Ovary (tissue), 9 donors: ENCODE data around the gene RAI14. TPM values are rescaled to one million over a fixed set of nuclear protein-coding genes. Genes with fewer than 3 reads are reported as not detected.

Source experiments
- DNase-seq, 5 donors: peaks; one replicate each; pipeline ENCODE4 v3.0.0-alpha.2; 2019 to 2020
- H3K27ac ChIP-seq, 2 donors: fragments of 200-600 bp; one replicate each; pipeline versions ENCODE4 v1.5.1 to v1.8.0; 2019 to 2022
- H3K27me3 ChIP-seq: fragments of 200-600 bp; one replicate; pipeline ENCODE4 v1.8.0; 2022
- H3K36me3 ChIP-seq: fragments of 200-600 bp; sonication (generic); one replicate; pipeline ENCODE4 v1.5.1; 2019
- H3K4me1 ChIP-seq: one replicate; pipeline ENCODE4 v1.8.1; 2013; ENCODE audit warnings: mild to moderate bottlenecking, moderate library complexity; ENCODE audit not compliant: insufficient read depth
- H3K4me3 ChIP-seq: fragments of 200-600 bp; sonication (generic); one replicate; pipeline ENCODE4 v1.5.1; 2017
- H3K9me3 ChIP-seq, 2 donors: fragments of 200-600 bp in 1 of 2; sonication (generic) in 1 of 2; one replicate each; pipeline versions ENCODE4 v1.5.1 to v1.8.1; 2013 to 2019; ENCODE audit warnings: mild to moderate bottlenecking in 1 of 2, moderate library complexity in 1 of 2
- CTCF ChIP-seq, 3 donors: fragments of 450-650 bp in 2 of 3; fragments of 200-600 bp in 1 of 3; IDR thresholded peaks; one replicate each; pipeline versions ENCODE4 v1.5.1 to v1.8.0; 2016 to 2022; ENCODE audit warnings: antibody characterized with exemption in 3 of 3, mild to moderate bottlenecking in 1 of 3
- EP300 ChIP-seq: sonication (generic); formaldehyde crosslinking; IDR thresholded peaks from one replicate; pipeline ENCODE4 v1.6.1; 2017; ENCODE audit warnings: antibody characterized with exemption
- POLR2A ChIP-seq: fragments of 450-650 bp; IDR thresholded peaks from one replicate; pipeline ENCODE4 v1.6.1; 2017; ENCODE audit warnings: antibody characterized with exemption, mild to moderate bottlenecking, moderate library complexity
- WGBS, 3 donors: extraction: QIAGEN DNeasy Blood & Tissue Kit in 1 of 3; methylation state at CpG; one replicate each; pipeline versions ENCODE4 v1.1.5 to v1.1.7; 2013 to 2017; 5-methylcytosine and 5-hydroxymethylcytosine counted together
- intact Hi-C, 4 donors: fragments of 100-400 bp; cut with DNase I; formaldehyde crosslinking; loops; one replicate each; pipeline versions ENCODE4 v1.11.0 to v1.15.1; 2022 to 2023
- polyA plus RNA-seq, 2 donors: library from polyadenylated mRNA; stranded (reverse); fragments of 200-250 nt in 1 of 2; fragments of 350-450 nt in 1 of 2; fragmentation: Illumina TruSeq in 1 of 2; extraction: RNeasy Lipid Tissue Mini Kit (QIAGEN cat#74804) in 1 of 2; gene quantifications; one replicate each; pipeline ENCODE4 v1.2.3, GENCODE V29; 2013 to 2014
- total RNA-seq, 7 donors: library from RNA; depleted of rRNA in 2 of 7; stranded (reverse); fragments of >200 nt in 2 of 7; fragmentation: NEBNext Ultra II Directional in 3 of 7; extraction: Animal tissue kit (Norgen Biotek cat#: 25700) in 3 of 7; gene quantifications; one replicate each; pipeline versions ENCODE4 v1.1.0 to v1.2.4, GENCODE V29; 2016 to 2023
- donor health status: DM: no; HTN: no; CAD: no; lungs with moderate emphysema.
- donor health status: DM: no; HTN: no; CAD: no.
- donor health status: Bipolar disorder and iron deficiency.
- donor health status: DM: yes; HTN: yes; CAD: no.
- donor health status: DM: no; HTN: no; CAD: no.
- donor health status: DM: yes; HTN: yes; CAD: no.

Gene RAI14
- total and polyA plus RNA-seq, 9 donors = 8.2 to 36.1 (median 25.9) TPM

- 31 to 43% (median 41%) methylated on average over 4 of the region's 4 CpGs for WGBS, 3 donors
- intact Hi-C loops = loop anchor here in 2 of 4 donors (10.0 kb wide), 1 partner anchor 177 kb away; the partner anchor contains the start of gene TTC23L (in 2 of the 2)
- no peak for TF ChIP-seq POLR2A
- TF ChIP-seq CTCF (IDR thresholded peaks at IDR 0.05) = no peak
- TF ChIP-seq EP300 = no peak
Observed at GRCh38 chr5:34657988-34658387, 1.9 kb downstream of the RAI14 start.

GRCh38 chr5:34659168-34659567 lies 3.0 kb downstream of the RAI14 start:
- intact Hi-C loops = loop anchor here in 2 of 4 donors (10.0 kb wide), 1 partner anchor 176 kb away; the partner anchor contains the start of gene TTC23L (in 2 of the 2)
- Histone ChIP-seq H3K27ac (no peak overlapping the region), H3K36me3 (no peaks in the 10 kb centered on the region), H3K4me1 (no peaks in the 10 kb centered on the region), H3K4me3 (no peak overlapping the region), H3K27me3 (no peaks in the 10 kb centered on the region), H3K9me3 (no peaks in the 10 kb centered on the region)
- DNase-seq = no peak
- WGBS, 3 donors = 96 to 99% (median 96%) methylated on average over 3 of the region's 3 CpGs
- TF ChIP-seq EP300 = no peak
- no peak for TF ChIP-seq POLR2A
- TF ChIP-seq CTCF (IDR thresholded peaks at IDR 0.05) = no peak

More at GRCh38 chr5:34657988-34658387, 1.9 kb downstream of the RAI14 start:
- Histone ChIP-seq H3K27me3 (no peaks in the 10 kb centered on the region), H3K27ac (no peak overlapping the region), H3K9me3 (no peaks in the 10 kb centered on the region), H3K36me3 (no peaks in the 10 kb centered on the region), H3K4me1 (no peaks in the 10 kb centered on the region), H3K4me3 (peak overlapping the region; percentile 81)
- DNase-seq = no peak

GRCh38 chr5:34660444-34660843 lies 4.3 kb downstream of the RAI14 start:
- intact Hi-C loops = no loop called here
- WGBS, 3 donors = 65 to 86% (median 84%) methylated on average over 4 of the region's 4 CpGs
- Histone ChIP-seq H3K9me3 (no peaks in the 10 kb centered on the region), H3K4me1 (no peaks in the 10 kb centered on the region), H3K36me3 (no peaks in the 10 kb centered on the region), H3K27ac (no peak overlapping the region), H3K4me3 (no peak overlapping the region), H3K27me3 (no peaks in the 10 kb centered on the region)
- DNase-seq = no peak
- TF ChIP-seq CTCF (IDR thresholded peaks at IDR 0.05) (no peak), POLR2A (no peak), EP300 (no peak)

- Histone ChIP-seq H3K27me3 (no peaks in the 10 kb centered on the region), H3K4me3 (no peak overlapping the region), H3K9me3 (no peaks in the 10 kb centered on the region), H3K36me3 (no peaks in the 10 kb centered on the region), H3K4me1 (no peaks in the 10 kb centered on the region), H3K27ac (no peak overlapping the region)
- WGBS, 3 donors = 83 to 98% (median 85%) methylated on average over 7 of the region's 7 CpGs
- DNase-seq = no peak
- no peak for TF ChIP-seq POLR2A
- no peak for TF ChIP-seq CTCF (IDR thresholded peaks at IDR 0.05)
- TF ChIP-seq EP300 = no peak
- intact Hi-C loops = no loop called here
Observed at GRCh38 chr5:34663771-34664496, 7.8 kb downstream of the RAI14 start.
